ENCODE data around the gene RBM33.

GRCh38 chr7:155700847-155701246 lies 56.4 kb downstream of the RBM33 start:
- no peak for TF ChIP-seq CTCF (IDR thresholded peaks at IDR 0.05)
- TF ChIP-seq SIN3A (IDR thresholded peaks at IDR 0.05; ENCODE audit: borderline replicate concordance, insufficient read depth, low read depth, low read length), result no peak
- TF ChIP-seq REST (IDR thresholded peaks at IDR 0.05; ENCODE audit: insufficient read depth in 1 of 2, low read depth in 2 of 2, low read length in 1 of 2), result no peak
